Measurements from ENCODE around the gene UCHL5.
A peak's percentile ranks its signal among the peaks of the same experiment; 100 is the strongest.

UCHL5 gene

DNA sequence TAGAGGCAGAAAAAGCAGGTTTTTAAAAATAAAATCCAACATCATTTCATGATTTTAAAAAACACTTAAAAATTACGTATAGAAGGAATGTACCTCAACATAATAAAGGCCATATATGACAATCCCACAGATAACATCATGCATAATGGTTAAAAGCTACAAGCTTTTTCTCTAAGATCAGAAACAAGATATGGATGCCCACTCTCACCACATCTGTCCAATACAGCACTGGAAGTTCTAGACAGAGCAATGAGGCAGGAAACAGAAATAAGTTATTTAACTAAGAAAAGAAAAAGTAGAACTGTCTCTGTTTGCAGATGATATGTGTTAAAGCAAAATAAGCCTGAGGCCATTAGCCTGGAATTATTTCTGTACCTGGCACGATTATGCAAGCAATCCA is 96.3 kb downstream of the UCHL5 start:
- peak; percentile 55 for DNase-seq
